ENCODE measurements around the gene CD63. TPM values are rescaled to one million over a fixed set of nuclear protein-coding genes. Genes with fewer than 3 reads are reported as not detected.

Gene CD63
- total RNA-seq, 1 experiment from 2014 or later: 581 TPM

DNA sequence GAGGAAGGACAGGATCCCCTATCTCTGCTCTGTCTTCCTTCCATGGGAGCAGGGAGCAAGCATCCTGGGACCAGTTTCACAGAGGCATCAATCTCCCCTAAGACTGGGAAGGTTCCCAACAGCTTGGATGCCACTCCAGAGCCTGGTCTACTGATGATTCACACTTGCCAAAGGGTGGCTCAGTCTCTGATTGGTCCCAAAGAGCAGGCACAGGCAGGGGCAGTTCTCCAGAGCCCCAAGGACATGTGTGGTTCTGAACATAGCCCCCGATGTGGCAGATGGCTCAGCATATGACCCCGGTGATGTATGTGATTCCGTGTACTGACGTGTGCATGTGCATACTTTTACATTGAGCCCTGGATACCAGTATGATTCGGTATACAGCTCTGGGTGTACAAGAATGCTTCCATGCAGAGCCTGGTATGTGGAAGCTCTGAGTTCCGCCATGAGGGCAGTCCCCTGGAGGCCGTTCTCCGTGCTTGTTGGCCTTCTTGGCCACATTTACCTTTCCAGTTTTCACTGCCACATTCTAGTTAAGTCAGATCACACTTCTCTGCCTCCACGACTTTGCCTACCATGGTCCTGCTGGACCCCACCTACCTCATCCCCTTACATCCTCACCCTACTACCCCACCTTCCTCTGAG is 42.3 kb downstream of the CD63 start:
- Mint-ChIP-seq H3K4me1 (peaks cover 13% of the 10 kb centered on the region in 2 experiments), H3K4me3 (no peak overlapping the region; a peak in 2 of 5 replicates), H3K27me3 (ENCODE audit: low read depth) (no peaks in the 10 kb centered on the region), H3K36me3 (ENCODE audit: insufficient read depth in 1 of 3, low read depth in 3 of 3) (peaks cover 20 to 43% (median 36%) of the 10 kb centered on the region in 3 experiments; a peak in 6 of 7 replicates), H3K27ac (peak overlapping the region in 1 of 3 experiments; percentile 43; a peak in 2 of 7 replicates), H3K9me3 (no peaks in the 10 kb centered on the region)
- Histone ChIP-seq H3K79me1 (ENCODE audit: insufficient read depth, low read depth, low read length, poor library complexity, severe bottlenecking) (no peaks in the 10 kb centered on the region), H4K5ac (ENCODE audit: insufficient read length, low read depth, low read length) (no peak overlapping the region), H4K8ac (replicated peaks; ENCODE audit: insufficient read length, low read depth, low read length) (no peak overlapping the region), H3K9ac (ENCODE audit: extremely low read depth, insufficient read length, low read length) (no peak overlapping the region), H3K23me2 (ENCODE audit: insufficient read length, low read depth, low read length, poor library complexity, severe bottlenecking) (no peaks in the 10 kb centered on the region), H4K20me1 (ENCODE audit: control insufficient read depth, insufficient read depth, insufficient read length) (no peaks in the 10 kb centered on the region), H3K79me2 (ENCODE audit: insufficient read depth, low read length) (no peaks in the 10 kb centered on the region), H3K4me1 (ENCODE audit: insufficient read depth, low read length) (no peaks in the 10 kb centered on the region), H2BK20ac (ENCODE audit: low read depth, low read length, poor library complexity, severe bottlenecking) (no peak overlapping the region), H2BK120ac (ENCODE audit: low read depth, low read length, poor library complexity, severe bottlenecking) (no peak overlapping the region), H3K9me3 (ENCODE audit: control insufficient read depth, low read depth, low read length) (no peaks in the 10 kb centered on the region), H2BK15ac (ENCODE audit: low read depth, low read length) (no peak overlapping the region), H3K56ac (ENCODE audit: insufficient read length, low read depth, low read length) (no peak overlapping the region), H3K4ac (ENCODE audit: low read depth, low read length) (no peak overlapping the region), H4K91ac (ENCODE audit: insufficient read length, low read depth, low read length) (no peak overlapping the region), H2AFZ (ENCODE audit: low read length) (no peak overlapping the region), H3K18ac (ENCODE audit: insufficient read length, low read depth, low read length) (no peak overlapping the region), H3K4me2 (ENCODE audit: insufficient read depth, insufficient read length, low read length) (no peak overlapping the region), H2BK5ac (ENCODE audit: insufficient read length, low read length) (no peak overlapping the region), H3K27ac (ENCODE audit: insufficient read length, low read depth, low read length) (no peak overlapping the region), H2AK5ac (ENCODE audit: insufficient read length, low read length) (no peak overlapping the region), H2BK12ac (ENCODE audit: insufficient read length, low read depth, low read length) (no peak overlapping the region), H3K23ac (ENCODE audit: insufficient read length, low read depth, low read length) (no peak overlapping the region), H3K27me3 (ENCODE audit: insufficient read depth, low read length) (no peaks in the 10 kb centered on the region), H3K14ac (ENCODE audit: insufficient read depth, low read length) (no peak overlapping the region), H3T11ph (ENCODE audit: low read length) (no peak overlapping the region)
- no CpG with 5 or more reads among the region's 9 CpGs for WGBS (ENCODE audit: extremely low coverage, insufficient read length, low lambda C conversion rate)
- no peak for DNase-seq
- TF ChIP-seq, protein P1, sequence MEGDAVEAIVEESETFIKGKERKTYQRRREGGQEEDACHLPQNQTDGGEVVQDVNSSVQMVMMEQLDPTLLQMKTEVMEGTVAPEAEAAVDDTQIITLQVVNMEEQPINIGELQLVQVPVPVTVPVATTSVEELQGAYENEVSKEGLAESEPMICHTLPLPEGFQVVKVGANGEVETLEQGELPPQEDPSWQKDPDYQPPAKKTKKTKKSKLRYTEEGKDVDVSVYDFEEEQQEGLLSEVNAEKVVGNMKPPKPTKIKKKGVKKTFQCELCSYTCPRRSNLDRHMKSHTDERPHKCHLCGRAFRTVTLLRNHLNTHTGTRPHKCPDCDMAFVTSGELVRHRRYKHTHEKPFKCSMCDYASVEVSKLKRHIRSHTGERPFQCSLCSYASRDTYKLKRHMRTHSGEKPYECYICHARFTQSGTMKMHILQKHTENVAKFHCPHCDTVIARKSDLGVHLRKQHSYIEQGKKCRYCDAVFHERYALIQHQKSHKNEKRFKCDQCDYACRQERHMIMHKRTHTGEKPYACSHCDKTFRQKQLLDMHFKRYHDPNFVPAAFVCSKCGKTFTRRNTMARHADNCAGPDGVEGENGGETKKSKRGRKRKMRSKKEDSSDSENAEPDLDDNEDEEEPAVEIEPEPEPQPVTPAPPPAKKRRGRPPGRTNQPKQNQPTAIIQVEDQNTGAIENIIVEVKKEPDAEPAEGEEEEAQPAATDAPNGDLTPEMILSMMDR (conservative IDR thresholded peaks at IDR 0.05): no peak

Measured in H9 (cell line).